Left hindlimb (tissue), 1 donor: ENCODE measurements around the gene SLC10A4.

Experiments used
- DNase-seq: peaks from one replicate; pipeline ENCODE4 v3.0.0-alpha.2; 2018

Gene SLC10A4

GRCh38 chr4:48490012-48490679, 7.0 kb downstream of the SLC10A4 start, which contains the start of gene ZAR1:
Gene ZAR1 (plus strand): TSS chr4:48490252. CDS start chr4:48490292, 40 bp downstream.
- DNase-seq: peak; percentile 37

- DNase-seq: peak; percentile 31
Measured at GRCh38 chr4:48490680-48491513, 7.8 kb downstream of the SLC10A4 start.

GRCh38 chr4:48491514-48492176, 8.5 kb downstream of the SLC10A4 start:
- no peak for DNase-seq

GRCh38 chr4:48493452-48494100, 10.4 kb downstream of the SLC10A4 start:
- DNase-seq: no peak

- DNase-seq: no peak
Measured at GRCh38 chr4:48495941-48496340, 12.8 kb downstream of the SLC10A4 start.

- no peak for DNase-seq
Measured at GRCh38 chr4:48498895-48499294, 15.8 kb downstream of the SLC10A4 start.

- no peak for DNase-seq
Measured at GRCh38 chr4:48499551-48500066, 16.5 kb downstream of the SLC10A4 start.

GRCh38 chr4:48503233-48504025, 20.3 kb downstream of the SLC10A4 start:
- DNase-seq: no peak

GRCh38 chr4:48504026-48504330, 20.8 kb downstream of the SLC10A4 start:
- no peak for DNase-seq

- DNase-seq: no peak
Measured at GRCh38 chr4:48504352-48504751, 21.2 kb downstream of the SLC10A4 start.

GRCh38 chr4:48506716-48507115, 23.6 kb downstream of the SLC10A4 start:
- DNase-seq: no peak

GRCh38 chr4:48509543-48509942, 26.4 kb downstream of the SLC10A4 start:
- no peak for DNase-seq

GRCh38 chr4:48518143-48518542, 35.0 kb downstream of the SLC10A4 start:
- DNase-seq: no peak

- no peak for DNase-seq
Measured at GRCh38 chr4:48526406-48526805, 43.3 kb downstream of the SLC10A4 start.

- no peak for DNase-seq
Measured at GRCh38 chr4:48538358-48538757, 55.2 kb downstream of the SLC10A4 start.
